GM08714 (cell line): ENCODE data around the gene P2RX6.
"Not testable (repeated sequence)": the region's sequence is repeated elsewhere in the genome, so short reads cannot be mapped to it uniquely, and the experiment has no call there.

Experiments used
- H3K4me3 ChIP-seq: fragments of 200-500 bp; sonication (Bioruptor generic); 2 replicates; pipeline ENCODE4 v1.5.1; 2014; ENCODE audit warnings: mild to moderate bottlenecking, low read length, inconsistent platforms
- ZNF274 ChIP-seq: IDR thresholded peaks from 2 replicates; pipeline ENCODE4 v1.6.1; 2012; ENCODE audit warnings: mild to moderate bottlenecking, low read depth, low read length

P2RX6 gene

DNA sequence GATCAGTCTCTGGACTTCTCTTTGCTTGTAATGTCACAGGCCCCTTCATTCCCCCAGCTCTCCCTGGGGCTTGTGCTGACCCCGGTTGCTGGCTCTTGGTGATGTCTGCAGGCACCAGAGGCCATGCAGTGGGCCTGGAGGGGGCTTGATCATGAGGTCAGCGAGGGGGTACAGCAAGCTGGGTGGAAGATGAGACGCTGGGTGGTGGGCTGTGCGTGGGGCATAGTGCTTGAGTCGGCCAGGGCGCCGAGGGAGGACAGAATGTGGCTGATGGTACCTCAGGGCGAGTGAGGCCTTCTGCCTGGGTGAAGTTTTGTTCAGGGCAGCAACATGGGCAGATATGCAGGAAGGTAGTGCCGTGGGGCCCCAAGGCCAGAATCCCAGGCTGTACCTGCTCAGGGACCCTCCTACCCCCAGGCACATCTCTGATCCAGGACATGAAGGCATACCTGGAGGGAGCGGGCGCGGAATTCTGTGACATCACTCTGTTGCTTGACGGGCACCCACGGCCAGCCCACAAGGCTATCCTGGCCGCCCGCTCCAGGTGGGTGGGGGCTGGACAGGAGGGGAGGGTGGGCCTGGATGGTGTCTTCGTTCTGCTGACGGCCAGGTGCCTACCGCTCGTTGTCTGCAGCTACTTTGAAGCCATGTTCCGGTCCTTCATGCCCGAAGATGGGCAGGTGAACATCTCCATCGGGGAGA lies 19.5 kb upstream of the P2RX6 start:
- TF ChIP-seq ZNF274: no peak
- no peak overlapping the region for H3K4me3 ChIP-seq

DNA sequence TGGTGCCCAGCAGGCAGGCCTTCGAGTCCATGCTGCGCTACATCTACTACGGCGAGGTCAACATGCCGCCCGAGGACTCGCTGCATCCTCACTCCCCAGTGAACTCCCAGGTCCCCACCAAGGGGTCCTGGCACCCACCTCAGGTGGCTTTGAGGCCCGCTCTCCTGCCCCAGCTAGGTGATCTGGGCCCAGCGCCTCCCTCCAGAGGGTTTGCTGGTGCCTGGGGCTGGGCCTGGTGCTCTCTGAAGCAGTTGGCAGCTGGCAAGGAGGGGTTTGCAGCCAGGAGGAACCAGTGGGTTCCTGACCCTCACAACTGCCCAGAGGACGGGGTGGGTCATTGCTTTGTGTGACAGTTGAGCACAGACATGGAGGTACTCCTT lies 18.9 kb upstream of the P2RX6 start:
- no peak overlapping the region for H3K4me3 ChIP-seq
- TF ChIP-seq ZNF274: no peak

GRCh38 chr22:20996598-20997535 lies 18.1 kb upstream of the P2RX6 start:
- H3K4me3 ChIP-seq: no peak overlapping the region
- TF ChIP-seq ZNF274: no peak

DNA sequence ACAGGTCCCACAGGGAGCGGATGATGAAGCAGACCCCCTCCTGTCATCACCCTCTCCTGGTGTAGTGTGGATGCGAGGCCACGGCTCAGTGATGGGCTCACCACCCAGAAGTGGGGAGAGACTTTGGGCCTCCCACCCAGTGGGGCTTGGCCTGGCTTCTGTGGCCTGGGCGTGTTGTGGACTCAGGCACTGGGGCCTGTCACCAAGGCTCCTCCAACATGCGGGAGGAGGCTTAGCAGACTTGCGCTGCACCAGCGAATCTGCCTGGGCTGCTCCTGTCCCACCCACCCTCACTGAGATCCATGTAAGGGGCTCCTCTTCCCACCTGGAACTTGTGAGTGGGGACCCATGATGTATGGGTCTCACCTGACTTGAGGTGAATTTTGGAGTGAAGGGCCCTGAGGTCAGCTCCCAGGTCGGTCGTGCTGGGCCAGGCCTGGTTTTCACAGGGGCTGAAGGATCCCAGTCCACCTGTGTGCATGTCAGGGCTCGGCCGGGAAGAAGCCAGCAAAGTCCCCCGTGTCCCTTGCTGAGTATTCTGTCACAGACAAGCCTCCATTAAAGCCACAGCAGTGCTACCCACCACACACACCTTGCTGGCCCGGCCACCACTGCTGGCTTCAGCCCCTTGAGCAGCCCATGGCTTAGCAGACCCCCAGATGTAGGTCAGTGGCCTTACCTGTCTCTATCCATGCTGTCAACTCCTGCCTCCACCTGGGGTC lies 17.3 kb upstream of the P2RX6 start:
- no peak overlapping the region for H3K4me3 ChIP-seq
- TF ChIP-seq ZNF274: no peak

GRCh38 chr22:20998411-20999336 lies 16.3 kb upstream of the P2RX6 start:
- no peak overlapping the region for H3K4me3 ChIP-seq
- no peak for TF ChIP-seq ZNF274

GRCh38 chr22:20999350-21000206 lies 15.4 kb upstream of the P2RX6 start:
- no peak overlapping the region for H3K4me3 ChIP-seq
- TF ChIP-seq ZNF274: no peak

DNA sequence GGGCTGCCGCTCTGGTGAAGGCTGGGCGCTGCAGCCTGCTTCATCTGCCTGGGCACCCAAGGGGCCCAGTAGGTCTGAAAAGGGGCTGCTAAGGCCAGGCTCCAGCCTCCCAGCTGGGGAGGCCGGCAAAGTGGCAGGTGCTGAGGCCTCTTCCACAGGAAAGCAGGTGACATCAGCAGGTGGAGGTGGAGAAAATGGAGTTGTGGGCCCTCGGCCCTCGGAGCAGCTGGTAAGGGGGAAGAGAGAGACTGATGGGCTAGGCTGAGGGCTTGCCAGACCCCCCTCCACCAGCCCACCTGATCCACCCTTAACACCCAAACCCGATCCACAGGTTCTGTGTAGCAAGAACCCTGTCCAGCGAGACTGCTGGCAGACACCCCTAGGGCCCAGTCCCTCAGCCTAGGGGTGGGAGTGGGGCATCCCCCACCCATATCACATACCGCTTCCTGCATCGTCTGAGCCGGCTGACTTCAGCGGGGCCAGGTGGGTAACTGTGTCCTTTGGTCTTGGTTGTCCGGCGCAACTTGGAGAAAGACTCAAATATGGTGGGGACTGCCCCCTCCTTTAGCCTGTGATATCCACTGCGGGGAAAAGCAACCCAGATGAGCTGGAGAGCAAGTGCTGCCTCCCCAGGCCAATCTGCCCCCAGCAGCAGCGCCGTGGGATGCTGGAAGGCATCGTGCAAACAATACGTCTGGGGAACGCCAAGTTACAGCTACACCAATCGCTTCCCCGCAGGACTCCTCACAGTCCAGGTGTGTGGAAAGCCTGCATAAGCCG lies 14.6 kb upstream of the P2RX6 start:
- peak overlapping the region; percentile 89 for H3K4me3 ChIP-seq
- TF ChIP-seq ZNF274: no peak

- no peak for TF ChIP-seq ZNF274
- peak overlapping the region; percentile 89 for H3K4me3 ChIP-seq
Observed at GRCh38 chr22:21000987-21001600, 13.9 kb upstream of the P2RX6 start.

GRCh38 chr22:21001601-21002325 lies 13.2 kb upstream of the P2RX6 start, which contains the start of gene THAP7:
THAP7 (minus strand) TSS chr22:21002118; CDS start chr22:21001911, 207 bp downstream.
- H3K4me3 ChIP-seq: peak within 1 kb of the TSS; percentile 89
- no peak for TF ChIP-seq ZNF274

DNA sequence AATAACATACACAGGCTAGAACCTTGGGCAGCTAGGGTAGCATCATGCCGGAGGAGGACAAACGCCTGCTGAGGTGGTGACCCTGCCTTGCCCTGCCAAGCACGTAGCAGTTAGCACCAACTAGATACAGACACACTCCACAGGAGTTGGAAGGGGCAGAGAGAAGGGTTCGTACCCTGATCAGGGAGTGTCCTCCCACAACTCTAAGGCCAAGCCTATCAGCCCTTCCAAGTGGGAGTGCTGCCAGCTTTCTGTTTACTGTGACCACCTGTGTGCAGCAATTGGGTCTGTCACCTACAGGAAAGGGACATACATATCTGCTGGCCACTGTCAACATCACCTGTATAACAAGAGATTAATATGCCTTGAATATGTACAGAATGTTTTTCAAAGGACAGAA lies 11.2 kb upstream of the P2RX6 start:
- H3K4me3 ChIP-seq: no peak overlapping the region

GRCh38 chr22:21009208-21009607 lies 5.8 kb upstream of the P2RX6 start:
- not testable (repeated sequence) for H3K4me3 ChIP-seq

More for the DNA sequence above, 11.2 kb upstream of the P2RX6 start:
- TF ChIP-seq ZNF274: no peak
